DMS53 treated with DMSO at 0.1 percent for 48 hours (cell line): ENCODE measurements around the gene GJB1.
A peak's percentile ranks its signal among the peaks of the same experiment; 100 is the strongest.
"Not testable (repeated sequence)": the region's sequence is repeated elsewhere in the genome, so short reads cannot be mapped to it uniquely, and the experiment has no call there.

Experiments
- DNase-seq: peaks from one replicate; lab custom pipeline; 2025; ENCODE audit not compliant: unreplicated experiment; lab: John Stamatoyannopoulos, UW

GJB1 gene

GRCh38 chrX:71254092-71254963, 31.3 kb downstream of the GJB1 start, which contains the start of gene ZMYM3:
Gene ZMYM3 (minus strand): TSS chrX:71254140. CDS start chrX:71253255, 885 bp downstream.
- peak; percentile 77 for DNase-seq

GRCh38 chrX:71256051-71256450, 33.0 kb downstream of the GJB1 start:
- DNase-seq = no peak

- DNase-seq = no peak
These were observed 33.8 kb downstream of the GJB1 start for GRCh38 chrX:71256856-71257255.

GRCh38 chrX:71268624-71269023, 45.6 kb downstream of the GJB1 start:
- DNase-seq = not testable (repeated sequence)

GRCh38 chrX:71269801-71270395, 46.9 kb downstream of the GJB1 start:
- no peak for DNase-seq

GRCh38 chrX:71272313-71272712, 49.3 kb downstream of the GJB1 start:
- DNase-seq = not testable (repeated sequence)
